Stimulated activated CD4-positive, alpha-beta T cell treated with anti-CD3 and anti-CD28 coated beads, TNF-alpha, amount 100 ng/mL, for 4 hours (primary cell): Measurements from ENCODE around the gene POLR1A.

Source experiments
- DNase-seq, 3 experiments: peaks; one replicate each; pipeline ENCODE4 v3.0.0-alpha.2; 2020; ENCODE audit warnings: low read depth in 3 of 3

The POLR1A gene

GRCh38 chr2:86105252-86105968, at the start of gene POLR1A:
Gene POLR1A, minus strand, starts transcription at chr2:86105886. Its CDS starts 110 bp downstream, at chr2:86105776.
- peak; percentile 43 to 71 (median 69) for DNase-seq

- DNase-seq, result no peak
Observed at GRCh38 chr2:86150502-86150901, 44.8 kb upstream of the POLR1A start.

DNA sequence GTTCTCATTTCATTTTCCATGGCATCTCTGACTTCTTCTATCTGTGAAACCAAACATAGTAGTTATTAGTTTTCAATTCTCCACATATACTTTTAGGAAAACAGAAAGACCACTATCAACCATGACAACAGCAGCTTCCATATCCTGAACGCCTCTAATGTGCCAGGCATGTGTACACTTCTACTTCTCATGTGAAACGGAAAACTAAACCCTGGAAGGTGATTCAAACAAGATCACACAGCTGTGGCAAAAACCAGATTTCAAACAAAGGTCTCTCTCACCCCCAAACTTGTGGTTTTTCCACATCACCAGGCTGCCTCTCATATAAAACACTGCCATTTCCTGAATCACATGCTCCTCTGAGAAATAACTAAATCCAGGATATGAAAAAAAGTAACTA, 42.1 kb upstream of the POLR1A start:
- no peak for DNase-seq

GRCh38 chr2:86143926-86144685, 38.4 kb upstream of the POLR1A start:
- DNase-seq, result no peak

DNA sequence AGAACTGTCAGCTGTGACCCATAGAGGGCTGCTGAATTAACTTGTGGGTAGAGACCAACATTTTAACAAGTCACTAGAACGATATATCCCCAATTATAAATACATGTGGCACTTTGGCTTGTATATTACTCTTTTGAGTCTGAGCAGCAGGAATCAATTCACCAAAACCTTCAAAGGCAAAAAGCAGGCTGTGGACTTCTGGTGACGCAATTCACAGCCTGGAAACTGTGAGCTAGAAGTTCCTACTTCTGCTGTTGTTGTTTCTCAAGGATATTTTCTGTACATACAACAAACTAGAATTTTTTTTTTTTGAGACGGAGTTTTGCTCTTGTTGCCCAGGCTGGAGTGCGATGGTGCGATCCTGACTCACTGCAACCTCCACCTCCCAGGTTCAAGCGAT, 37.6 kb upstream of the POLR1A start:
- DNase-seq, result no peak

- no peak for DNase-seq
Observed at GRCh38 chr2:86142436-86143257, 37.0 kb upstream of the POLR1A start.

- no peak for DNase-seq
Observed at GRCh38 chr2:86140969-86141392, 35.3 kb upstream of the POLR1A start.

DNA sequence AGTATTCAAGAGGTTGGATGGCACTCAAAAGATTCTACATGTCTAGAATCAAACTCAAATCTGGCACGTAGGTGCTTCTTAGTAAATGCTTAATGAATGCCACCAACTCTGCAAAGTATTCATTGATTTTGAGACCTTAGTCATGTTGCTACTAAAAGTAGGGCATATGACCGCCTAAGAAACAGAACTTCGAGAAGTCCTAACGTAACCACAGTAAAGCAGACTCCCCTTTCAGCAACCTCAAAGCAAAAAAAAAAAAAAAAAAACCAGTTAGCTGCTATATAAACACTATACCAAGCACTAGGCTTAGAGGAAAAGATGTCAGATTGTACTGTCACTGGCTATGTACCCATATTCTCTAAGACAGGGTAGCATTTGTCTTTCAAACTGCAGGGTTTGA, 34.3 kb upstream of the POLR1A start:
- no peak for DNase-seq

GRCh38 chr2:86138736-86139625, 33.3 kb upstream of the POLR1A start:
- no peak for DNase-seq

DNA sequence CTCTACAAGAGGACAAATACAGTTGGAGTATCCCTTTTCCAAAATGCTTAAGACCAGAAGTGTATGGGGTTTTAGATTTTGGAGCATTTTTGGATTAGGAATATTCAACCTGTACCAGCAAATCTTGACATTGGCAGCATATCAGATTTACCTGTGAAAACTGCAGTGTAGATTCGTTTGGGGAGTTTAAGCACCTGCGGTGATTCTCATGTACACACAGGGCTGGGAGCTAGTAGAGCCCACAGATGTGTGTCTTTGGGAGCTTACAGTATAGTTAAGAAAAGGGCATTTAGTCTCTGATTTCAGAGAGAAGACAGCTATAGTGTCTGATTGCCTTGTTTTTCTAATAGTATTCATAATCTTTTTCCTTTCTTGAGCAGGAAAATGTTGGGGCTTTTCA, 30.5 kb upstream of the POLR1A start:
- no peak for DNase-seq

GRCh38 chr2:86135653-86136052, 30.0 kb upstream of the POLR1A start:
- DNase-seq, result no peak

DNA sequence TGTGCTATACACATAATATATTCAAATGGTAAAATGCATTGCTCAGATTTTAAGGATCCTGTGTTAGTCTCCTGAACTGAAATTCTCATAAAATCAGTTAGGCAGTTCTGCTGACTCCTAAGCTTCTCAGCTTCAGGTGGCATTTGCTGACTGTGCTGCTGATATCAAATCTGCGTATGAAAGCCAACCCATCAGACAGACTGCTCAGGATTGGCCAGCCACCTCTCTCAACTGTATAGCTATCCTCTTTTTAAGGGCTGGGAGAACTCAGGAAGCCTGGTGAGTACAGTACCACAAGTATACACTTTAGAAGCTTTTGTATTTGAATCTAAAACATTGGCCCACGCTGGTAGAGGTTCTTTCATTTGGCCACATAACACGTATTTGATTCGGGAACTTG, 29.0 kb upstream of the POLR1A start:
- DNase-seq, result no peak

DNA sequence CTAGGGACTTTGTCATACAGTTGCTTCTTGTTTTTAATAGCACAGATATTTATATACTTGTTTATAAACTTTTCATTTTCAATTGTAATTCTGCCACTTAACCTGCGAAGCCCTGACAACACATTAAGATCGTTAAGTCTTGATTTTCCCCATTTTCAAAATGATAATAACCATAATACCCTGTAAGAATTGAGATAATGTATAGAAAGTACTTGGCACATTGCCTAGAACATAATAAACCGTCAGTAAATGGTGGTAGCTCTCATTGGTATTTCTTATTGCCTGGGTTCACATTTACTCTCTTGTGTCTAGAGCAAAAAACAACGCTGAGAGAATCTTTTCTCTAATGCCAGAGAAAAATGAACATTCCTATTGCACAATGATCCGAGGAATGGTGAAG, 19.0 kb upstream of the POLR1A start:
- DNase-seq, result no peak

DNA sequence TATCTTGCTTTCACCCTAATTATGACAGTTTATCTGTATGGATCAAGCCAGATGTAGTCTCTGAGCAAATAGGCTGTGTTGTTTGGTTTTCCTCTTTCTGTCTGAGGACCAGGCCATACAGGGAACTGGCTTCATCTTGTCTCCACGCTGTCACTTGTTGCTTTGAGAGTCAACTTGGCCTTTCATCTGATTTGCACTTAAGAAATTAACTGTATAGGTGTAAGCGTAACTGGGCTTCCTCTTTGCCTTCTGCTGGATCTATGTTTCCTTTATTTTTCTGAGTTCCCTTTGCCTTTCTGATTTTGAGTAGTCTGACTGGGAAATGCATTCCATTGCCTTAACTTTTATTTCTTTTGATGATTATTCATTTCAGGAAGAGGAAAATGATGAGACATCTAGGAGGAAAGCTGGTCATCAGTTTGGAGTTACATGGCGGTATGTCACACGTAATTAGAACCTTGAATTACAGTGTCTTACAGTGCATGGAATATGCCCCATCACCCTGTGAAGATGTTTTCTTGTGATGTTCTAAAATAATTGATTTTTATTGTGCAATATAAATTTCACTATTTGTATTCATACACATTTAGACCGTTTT, 17.7 kb upstream of the POLR1A start:
- DNase-seq, result no peak

- DNase-seq, result no peak
Observed at GRCh38 chr2:86118130-86118529, 12.4 kb upstream of the POLR1A start.

GRCh38 chr2:86107031-86107430, 1.3 kb upstream of the POLR1A start:
- no peak for DNase-seq

DNA sequence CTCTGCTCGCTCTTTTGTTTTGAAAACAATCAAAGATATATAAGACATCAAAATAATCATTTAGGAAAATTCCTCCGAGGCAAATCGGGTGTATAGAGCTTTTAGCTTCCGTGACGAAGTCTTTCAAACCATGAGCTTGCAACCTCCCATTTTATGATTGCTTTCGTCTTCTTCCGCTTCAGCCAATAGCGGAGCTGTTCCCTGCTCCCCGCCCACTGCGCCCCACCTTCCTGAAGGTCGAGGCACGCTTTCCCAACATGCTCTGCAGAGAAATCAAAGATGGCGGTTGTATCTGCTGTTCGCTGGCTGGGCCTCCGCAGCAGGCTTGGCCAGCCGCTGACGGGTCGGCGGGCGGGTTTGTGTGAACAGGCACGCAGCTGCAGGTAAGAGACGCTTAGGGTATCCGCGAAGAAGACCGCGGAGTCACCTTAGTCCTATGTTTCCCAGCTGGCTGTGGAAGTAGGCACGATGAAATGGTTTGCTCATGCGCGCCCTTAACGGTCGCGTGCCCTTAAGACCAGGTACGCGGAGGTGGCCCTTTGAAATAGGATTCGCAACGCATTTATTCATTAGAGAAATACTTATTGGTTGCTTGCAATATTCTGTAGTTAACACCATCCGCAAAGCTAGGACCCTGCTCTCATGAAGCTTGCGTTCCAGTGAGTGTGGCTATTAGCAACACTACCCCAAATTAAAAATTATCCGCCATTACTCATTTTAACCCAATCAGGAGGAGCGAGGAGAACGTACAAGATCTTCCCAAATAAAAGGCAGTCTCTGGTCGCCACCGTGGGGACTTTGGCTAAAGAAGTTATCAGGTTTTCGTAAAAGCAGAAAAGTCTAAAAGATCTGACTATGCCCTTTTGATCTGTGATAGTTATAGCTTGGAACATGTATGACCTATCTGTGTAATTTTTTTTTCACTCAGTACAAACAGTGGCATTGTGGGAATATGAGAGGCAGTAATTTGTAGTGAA, 571 bp upstream of the POLR1A start, which contains the start of gene PTCD3:
TSS of gene PTCD3 (plus strand) at position 267 of the 977 bp plus-strand sequence. CDS start at position 280, 13 bp downstream.
- DNase-seq, result peak; percentile 88 to 90 (median 90)

DNA sequence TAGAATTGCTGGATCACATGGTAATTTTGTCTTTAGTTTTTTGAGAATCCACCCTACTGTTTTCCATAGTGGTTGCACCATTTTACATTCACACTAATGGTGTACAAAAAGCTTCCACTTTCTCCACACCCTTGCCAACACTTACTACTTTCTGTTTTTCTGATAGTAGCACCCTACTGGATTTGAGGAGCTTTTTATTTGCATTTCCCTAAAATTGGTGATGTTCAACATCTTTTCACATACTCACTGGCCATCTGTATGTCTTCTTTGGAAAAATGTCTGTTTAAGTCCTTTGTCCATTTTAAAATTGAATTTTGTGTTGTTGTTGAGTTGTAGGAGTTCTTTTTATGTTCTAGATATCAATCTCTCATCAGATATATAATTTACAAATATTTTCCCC, 3.5 kb downstream of the POLR1A start:
- no peak for DNase-seq

- no peak for DNase-seq
Observed at GRCh38 chr2:86097913-86098312, 7.8 kb downstream of the POLR1A start.
